Loucy (cell line): ENCODE results near the gene SAMD4B.

Experiments used
- H2AFZ ChIP-seq: fragments of 200-600 bp; sonication (generic); 2 replicates; pipeline ENCODE4 v1.6.0; 2016; ENCODE audit warnings: antibody characterized with exemption, mild to moderate bottlenecking, low read length, moderate library complexity
- H3F3A ChIP-seq: fragments of 200-600 bp; 2 replicates; pipeline ENCODE4 v1.6.0; 2016; ENCODE audit warnings: antibody characterized with exemption, low read depth, mild to moderate bottlenecking
- H3K27me3 ChIP-seq: fragments of 200-600 bp; sonication (generic); 2 replicates; pipeline ENCODE4 v1.6.1; 2014; ENCODE audit warnings: low read length, mild to moderate bottlenecking; ENCODE audit not compliant: insufficient read depth, poor library complexity, severe bottlenecking
- H3K36me3 ChIP-seq: fragments of 200-600 bp; sonication (generic); 2 replicates; pipeline ENCODE4 v1.6.1; 2016; ENCODE audit warnings: low read length; ENCODE audit not compliant: insufficient read depth
- H3K4me1 ChIP-seq: fragments of 200-600 bp; sonication (generic); 2 replicates; pipeline ENCODE4 v1.5.1; 2014; ENCODE audit warnings: low read length, mild to moderate bottlenecking; ENCODE audit not compliant: insufficient read depth, poor library complexity, severe bottlenecking
- H3K4me2 ChIP-seq: fragments of 200-600 bp; sonication (generic); 2 replicates; pipeline ENCODE4 v1.6.0; 2014; ENCODE audit warnings: antibody characterized with exemption, low read length, low read depth, mild to moderate bottlenecking; ENCODE audit not compliant: poor library complexity, severe bottlenecking
- H3K4me3 ChIP-seq: fragments of 200-600 bp; sonication (generic); 2 replicates; pipeline ENCODE4 v1.5.1; 2014; ENCODE audit warnings: low read length, mild to moderate bottlenecking, mixed read lengths; ENCODE audit not compliant: poor library complexity, severe bottlenecking
- H3K79me2 ChIP-seq: fragments of 200-600 bp; sonication (generic); 2 replicates; pipeline ENCODE4 v1.6.1; 2014; ENCODE audit warnings: low read length; ENCODE audit not compliant: insufficient read depth
- H3K9ac ChIP-seq: fragments of 200-600 bp; sonication (generic); 2 replicates; pipeline ENCODE4 v1.6.0; 2014; ENCODE audit warnings: mild to moderate bottlenecking, low read depth, low read length, moderate library complexity; ENCODE audit not compliant: poor library complexity, severe bottlenecking
- H3K9me2 ChIP-seq: fragments of 200-600 bp; sonication (generic); replicated peaks from 2 replicates; pipeline ENCODE4 v1.6.1; 2016; ENCODE audit warnings: low read depth, low read length, mixed read lengths
- H3K9me3 ChIP-seq: fragments of 200-600 bp; sonication (generic); 2 replicates; pipeline ENCODE4 v1.6.1; 2014; ENCODE audit warnings: mild to moderate bottlenecking, antibody characterized with exemption, low read length, low read depth; ENCODE audit not compliant: insufficient read depth
- H4K20me1 ChIP-seq: fragments of 200-600 bp; sonication (generic); 2 replicates; pipeline ENCODE4 v1.6.0; 2014; ENCODE audit warnings: antibody characterized with exemption, low read length, mild to moderate bottlenecking; ENCODE audit not compliant: insufficient read depth, poor library complexity, severe bottlenecking
- EZH2phosphoT487 ChIP-seq: fragments of 200-600 bp; IDR thresholded peaks from 2 replicates; pipeline ENCODE4 v1.6.1; 2018; ENCODE audit warnings: antibody characterized with exemption, mild to moderate bottlenecking, moderate library complexity, borderline replicate concordance
- TF ChIP-seq, protein P1 (sequence below): fragments of 200-600 bp; sonication (generic); conservative IDR thresholded peaks from 2 replicates; pipeline ENCODE4 v1.5.1; 2014; ENCODE audit warnings: mild to moderate bottlenecking, antibody characterized with exemption, low read length

Gene SAMD4B

DNA sequence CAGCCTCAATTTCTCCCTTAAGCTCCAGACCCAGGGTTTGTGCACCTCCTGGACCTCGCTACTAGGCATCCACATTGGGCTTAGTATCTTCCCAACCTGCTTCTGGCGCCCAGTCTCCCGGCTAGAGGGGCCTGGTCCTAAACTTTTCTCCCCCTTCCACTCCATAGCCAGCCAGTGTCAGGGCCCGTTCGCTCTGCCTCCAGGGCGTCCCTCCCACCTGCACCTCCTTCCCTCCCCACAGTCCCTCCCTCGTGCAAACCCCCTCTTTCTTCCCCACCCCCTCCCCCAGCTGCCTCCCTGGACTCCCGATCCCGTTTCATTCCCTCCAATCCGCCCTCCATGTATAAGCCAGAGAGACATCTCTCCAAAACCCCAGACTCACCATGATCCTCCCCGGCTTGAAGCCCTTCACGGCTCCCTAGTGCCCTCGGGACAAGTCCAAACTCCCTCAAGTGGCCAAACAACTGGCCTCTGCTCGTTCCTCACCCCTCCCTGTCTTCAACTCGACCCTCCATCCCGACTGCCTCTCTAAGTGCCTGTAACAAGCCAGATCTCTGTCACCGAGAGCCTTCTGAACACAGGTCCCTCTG is 997 bp upstream of the SAMD4B start:
- Histone ChIP-seq H3K9me2 (no peaks in the 10 kb centered on the region), H3K9me3 (no peaks in the 10 kb centered on the region), H3K9ac (peak overlapping the region; percentile 88), H3K79me2 (peaks cover 49% of the 10 kb centered on the region), H3K4me2 (peak overlapping the region; percentile 96), H3K36me3 (no peaks in the 10 kb centered on the region), H3K27me3 (no peaks in the 10 kb centered on the region), H3K4me3 (peak overlapping the region; percentile 88), H3K4me1 (peaks cover 49% of the 10 kb centered on the region), H3F3A (no peaks in the 10 kb centered on the region), H2AFZ (peak overlapping the region; percentile 65), H4K20me1 (peaks cover 29% of the 10 kb centered on the region)
- TF ChIP-seq EZH2phosphoT487: no peak
- TF ChIP-seq, protein P1, sequence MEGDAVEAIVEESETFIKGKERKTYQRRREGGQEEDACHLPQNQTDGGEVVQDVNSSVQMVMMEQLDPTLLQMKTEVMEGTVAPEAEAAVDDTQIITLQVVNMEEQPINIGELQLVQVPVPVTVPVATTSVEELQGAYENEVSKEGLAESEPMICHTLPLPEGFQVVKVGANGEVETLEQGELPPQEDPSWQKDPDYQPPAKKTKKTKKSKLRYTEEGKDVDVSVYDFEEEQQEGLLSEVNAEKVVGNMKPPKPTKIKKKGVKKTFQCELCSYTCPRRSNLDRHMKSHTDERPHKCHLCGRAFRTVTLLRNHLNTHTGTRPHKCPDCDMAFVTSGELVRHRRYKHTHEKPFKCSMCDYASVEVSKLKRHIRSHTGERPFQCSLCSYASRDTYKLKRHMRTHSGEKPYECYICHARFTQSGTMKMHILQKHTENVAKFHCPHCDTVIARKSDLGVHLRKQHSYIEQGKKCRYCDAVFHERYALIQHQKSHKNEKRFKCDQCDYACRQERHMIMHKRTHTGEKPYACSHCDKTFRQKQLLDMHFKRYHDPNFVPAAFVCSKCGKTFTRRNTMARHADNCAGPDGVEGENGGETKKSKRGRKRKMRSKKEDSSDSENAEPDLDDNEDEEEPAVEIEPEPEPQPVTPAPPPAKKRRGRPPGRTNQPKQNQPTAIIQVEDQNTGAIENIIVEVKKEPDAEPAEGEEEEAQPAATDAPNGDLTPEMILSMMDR: no peak

DNA sequence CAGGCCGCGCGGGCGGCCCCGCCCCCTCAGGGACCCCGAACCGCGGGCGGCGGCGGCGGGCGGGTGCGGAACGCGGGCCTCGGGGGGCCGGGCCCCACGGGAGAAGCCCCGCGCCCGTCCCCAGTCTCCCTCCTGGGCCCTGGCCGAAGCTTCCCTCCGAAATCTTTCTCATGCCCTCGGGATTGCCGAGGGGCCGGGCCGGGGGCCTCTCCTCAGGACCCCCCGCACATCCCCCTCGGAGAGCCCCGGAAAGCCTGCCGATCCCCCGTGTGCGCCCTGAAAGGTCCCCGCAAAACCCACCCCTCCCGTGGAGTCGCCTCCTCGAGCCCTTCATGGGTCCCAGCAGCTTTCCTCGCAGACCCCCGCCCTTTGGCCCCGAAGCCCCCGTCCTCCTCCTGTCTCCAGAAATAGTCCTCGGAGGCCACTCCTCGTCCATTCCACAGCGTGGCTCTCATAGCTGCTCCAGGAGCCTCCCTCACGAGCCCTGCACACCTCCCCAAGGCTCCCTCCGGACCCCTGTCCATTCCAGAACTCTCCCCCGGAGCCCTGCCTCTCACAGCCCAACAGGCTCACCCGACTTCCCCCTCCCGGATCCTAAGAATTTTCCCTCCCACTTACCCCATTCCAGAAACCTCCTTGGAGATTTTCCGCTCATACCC is 555 bp downstream of the SAMD4B start:
- Histone ChIP-seq H3K9ac (peak overlapping the region; percentile 93), H4K20me1 (peaks cover 44% of the 10 kb centered on the region), H3K4me3 (peak overlapping the region; percentile 92), H3K4me2 (peak overlapping the region; percentile 100), H3F3A (no peaks in the 10 kb centered on the region), H3K79me2 (peaks cover 62% of the 10 kb centered on the region), H3K4me1 (peaks cover 54% of the 10 kb centered on the region), H3K27me3 (no peaks in the 10 kb centered on the region), H3K36me3 (no peaks in the 10 kb centered on the region), H3K9me2 (no peaks in the 10 kb centered on the region), H2AFZ (no peak overlapping the region), H3K9me3 (no peaks in the 10 kb centered on the region)
- no peak for TF ChIP-seq EZH2phosphoT487
- TF ChIP-seq, protein P1: no peak

DNA sequence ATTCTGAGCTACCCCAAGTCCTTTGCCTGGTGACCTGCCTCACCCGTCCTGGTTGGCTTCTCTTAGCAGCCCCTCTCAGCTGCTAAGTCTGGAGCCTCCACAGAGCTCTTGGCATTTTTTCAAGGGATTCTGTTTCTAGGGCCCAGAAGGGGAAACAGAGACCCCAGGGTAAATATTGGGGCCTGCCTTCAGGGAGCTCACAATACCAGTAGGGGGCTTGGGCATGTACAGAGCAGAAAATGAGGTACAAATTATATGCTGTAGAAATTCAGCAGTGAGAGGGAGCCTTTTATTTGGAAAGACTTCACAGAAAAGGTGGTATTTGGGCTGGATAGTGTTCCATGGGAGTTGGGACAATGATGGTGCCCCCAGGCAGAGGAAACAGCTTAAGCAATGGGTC is 3.7 kb downstream of the SAMD4B start:
- no peak for TF ChIP-seq EZH2phosphoT487
- TF ChIP-seq, protein P1: peak; percentile 60
- H3F3A ChIP-seq: no peaks in the 10 kb centered on the region
- no peak overlapping the region for H2AFZ ChIP-seq
- H3K36me3 ChIP-seq: peaks cover 3% of the 10 kb centered on the region; the same call in 1 of the 2 replicates
- peak overlapping the region; percentile 100 for H3K4me2 ChIP-seq
- H4K20me1 ChIP-seq: peaks cover 50% of the 10 kb centered on the region
- peak overlapping the region; percentile 92 for H3K4me3 ChIP-seq
- peaks cover 56% of the 10 kb centered on the region for H3K4me1 ChIP-seq
- H3K9me3 ChIP-seq: no peaks in the 10 kb centered on the region
- peak overlapping the region; percentile 93 for H3K9ac ChIP-seq
- peaks cover 74% of the 10 kb centered on the region for H3K79me2 ChIP-seq
- H3K9me2 ChIP-seq: no peaks in the 10 kb centered on the region
- H3K27me3 ChIP-seq: no peaks in the 10 kb centered on the region
